ENCODE measurements around the gene POLR1E. TPM values are rescaled to one million over a fixed set of nuclear protein-coding genes. Genes with fewer than 3 reads are reported as not detected.
"Not testable (repeated sequence)": the region's sequence is repeated elsewhere in the genome, so short reads cannot be mapped to it uniquely, and the experiment has no call there.

The POLR1E gene
- total and polyA plus RNA-seq, 2 of the 8 experiments (the other 6 are each of a cell fraction or from before 2014, with no cell fraction given), result 16.0 to 40.0 TPM

DNA sequence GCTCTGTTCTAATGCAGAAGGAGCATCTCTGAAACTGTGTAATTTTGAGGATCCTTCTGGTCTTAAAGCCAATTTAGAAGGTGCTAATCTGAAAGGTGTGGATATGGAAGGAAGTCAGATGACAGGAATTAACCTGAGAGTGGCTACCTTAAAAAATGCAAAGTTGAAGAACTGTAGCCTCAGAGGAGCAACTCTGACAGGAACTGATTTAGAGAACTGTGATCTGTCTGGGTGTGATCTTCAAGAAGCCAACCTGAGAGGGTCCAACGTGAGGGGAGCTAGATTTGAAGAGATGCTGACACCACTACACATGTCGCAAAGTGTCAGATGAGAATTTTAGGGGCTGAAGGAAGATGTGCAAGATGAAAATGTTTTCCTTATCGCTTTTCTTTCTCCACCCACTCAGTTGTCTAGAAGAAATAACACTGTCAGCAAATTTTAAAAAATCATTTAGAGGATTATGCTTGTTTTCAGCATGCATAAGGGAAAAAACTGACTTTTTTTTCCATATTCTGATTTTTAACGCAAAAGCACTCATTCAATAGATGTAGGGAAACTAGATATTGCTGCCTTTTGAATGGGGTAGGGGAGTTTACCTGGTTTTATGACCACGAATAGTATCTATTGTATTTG lies 7.6 kb upstream of the POLR1E start:
- H2BK15ac ChIP-seq (ENCODE audit: low read length); H3K79me2 ChIP-seq (ENCODE audit: control insufficient read depth in 1 of 2, insufficient read depth in 2 of 2, low read length in 2 of 2); CTCF ChIA-PET (ENCODE audit: partially characterized antibody); H4K91ac ChIP-seq (replicated peaks; ENCODE audit: insufficient read length, low read length); H2BK5ac ChIP-seq (ENCODE audit: low read depth, low read length); POLR2A ChIA-PET (ENCODE audit: partially characterized antibody); H3K9ac ChIP-seq (replicated peaks in 1 of 4; ENCODE audit: extremely low read depth in 1 of 4, low read depth in 3 of 4, low read length in 3 of 4); H3K14ac ChIP-seq (ENCODE audit: insufficient read length); H2AK5ac ChIP-seq (ENCODE audit: low read depth, low read length); H3K4me3 ChIP-seq (ENCODE audit: extremely low read depth in 1 of 4, insufficient read depth in 2 of 4, low read depth in 3 of 4, low read length in 4 of 4); H3K56ac ChIP-seq (replicated peaks; ENCODE audit: insufficient read length, low read depth, low read length); H3K36me3 ChIP-seq (ENCODE audit: control insufficient read depth in 2 of 4, insufficient read depth in 4 of 4, low read length in 3 of 4); H3K4ac ChIP-seq (replicated peaks; ENCODE audit: insufficient read length, low read depth, low read length); H3K27me3 ChIP-seq (replicated peaks in 1 of 4; ENCODE audit: control insufficient read depth in 3 of 4, extremely low read depth in 1 of 4, insufficient read depth in 3 of 4, low read length in 3 of 4); H2BK120ac ChIP-seq (replicated peaks; ENCODE audit: low read depth, low read length); H3K23me2 ChIP-seq (ENCODE audit: low read depth, low read length); H3K4me2 ChIP-seq (ENCODE audit: insufficient read depth in 1 of 2, low read depth in 2 of 2, low read length in 2 of 2); H3K27ac ChIP-seq (ENCODE audit: low read depth, low read length); DNase-seq (ENCODE audit: low read depth in 1 of 2, low spot score in 2 of 2); H4K5ac ChIP-seq (ENCODE audit: insufficient read length, low read depth, low read length); H2BK20ac ChIP-seq (ENCODE audit: low read length); H4K20me1 ChIP-seq (replicated peaks in 1 of 2; ENCODE audit: control insufficient read depth in 1 of 2, insufficient read depth in 2 of 2, low read length in 2 of 2); H3K23ac ChIP-seq (ENCODE audit: insufficient read length); H4K8ac ChIP-seq (ENCODE audit: extremely low read depth, insufficient read depth, low read length); H3K4me1 ChIP-seq (replicated peaks in 1 of 4; ENCODE audit: control insufficient read depth in 3 of 4, insufficient read depth in 4 of 4, low read length in 3 of 4); H2BK12ac ChIP-seq (ENCODE audit: low read depth, low read length); FAIRE-seq; H3K18ac ChIP-seq (ENCODE audit: extremely low read depth, low read length); H3K79me1 ChIP-seq (ENCODE audit: low read depth, low read length); H2AFZ ChIP-seq (ENCODE audit: low read length): not testable (repeated sequence)
- 88% methylated on average over 5 of the region's 5 CpGs; no CpG with 5 or more reads in 1 of the 2 experiments for WGBS, 2 experiments (ENCODE audit: extremely low coverage in 1 of 2, insufficient coverage in 1 of 2, insufficient read length in 1 of 2, insufficient replicate concordance in 2 of 2, low coverage in 1 of 2, low lambda C conversion rate in 2 of 2, missing lambda C conversion rate in 1 of 2)
- peaks cover 13 to 15% of the 10 kb centered on the region in 2 experiments; a peak in 3 of 4 replicates for H3K9me3 ChIP-seq (ENCODE audit: insufficient read depth in 2 of 2, low read depth in 1 of 2, low read length in 1 of 2)
- TF ChIP-seq MAFK (IDR thresholded peaks at IDR 0.05; ENCODE audit: low read depth, low read length), result peak; percentile 59; the same call in 1 of the 2 replicates

All from H1 (cell line).